NOMO-1 treated with DMSO at 0.1 percent for 48 hours (cell line): ENCODE results near the gene DAB2IP.
A peak's percentile ranks its signal among the peaks of the same experiment; 100 is the strongest.

Source experiments
- DNase-seq: peaks from one replicate; lab custom pipeline; 2025; ENCODE audit not compliant: unreplicated experiment; lab: John Stamatoyannopoulos, UW

Gene DAB2IP

DNA sequence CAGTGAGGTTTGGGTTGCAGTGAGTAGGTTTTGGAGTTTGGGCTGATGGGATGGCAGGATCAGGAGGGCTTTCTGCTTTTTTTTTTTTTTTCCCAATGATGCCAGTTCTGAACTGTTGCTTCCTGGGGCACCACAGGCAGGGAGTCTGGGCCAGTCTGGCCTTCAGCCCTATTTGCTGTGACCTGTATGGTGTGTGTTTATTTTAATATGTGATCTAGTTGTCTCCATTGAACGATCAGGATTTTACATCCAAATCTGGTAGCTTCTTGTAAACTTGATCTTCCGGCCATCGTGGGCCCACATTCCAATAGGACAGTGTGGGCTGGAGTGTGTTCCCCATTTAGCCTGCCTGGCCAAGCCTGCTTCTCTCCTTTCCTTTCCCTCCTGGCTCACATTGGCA, 25.8 kb upstream of the DAB2IP start:
- no peak for DNase-seq

DNA sequence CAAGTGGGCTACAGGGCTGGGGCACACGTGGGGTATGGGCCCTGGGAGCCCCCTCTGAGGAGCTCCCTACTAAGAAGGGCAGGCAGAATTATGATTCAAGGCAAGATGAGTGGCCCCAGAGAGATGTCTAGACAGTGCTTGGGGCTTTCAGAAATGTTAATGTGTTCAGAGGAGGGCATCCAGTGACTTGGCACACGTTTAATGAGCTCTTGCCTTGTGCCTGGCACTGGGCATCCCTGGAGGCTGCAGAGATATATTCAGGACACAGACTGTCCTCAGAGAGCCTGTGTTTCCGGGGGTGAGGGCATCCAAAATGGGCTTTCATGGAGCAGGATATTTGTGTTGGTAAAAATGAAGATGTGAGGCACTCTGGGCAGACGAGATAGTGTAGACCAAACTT, 25.4 kb upstream of the DAB2IP start:
- DNase-seq = no peak

DNA sequence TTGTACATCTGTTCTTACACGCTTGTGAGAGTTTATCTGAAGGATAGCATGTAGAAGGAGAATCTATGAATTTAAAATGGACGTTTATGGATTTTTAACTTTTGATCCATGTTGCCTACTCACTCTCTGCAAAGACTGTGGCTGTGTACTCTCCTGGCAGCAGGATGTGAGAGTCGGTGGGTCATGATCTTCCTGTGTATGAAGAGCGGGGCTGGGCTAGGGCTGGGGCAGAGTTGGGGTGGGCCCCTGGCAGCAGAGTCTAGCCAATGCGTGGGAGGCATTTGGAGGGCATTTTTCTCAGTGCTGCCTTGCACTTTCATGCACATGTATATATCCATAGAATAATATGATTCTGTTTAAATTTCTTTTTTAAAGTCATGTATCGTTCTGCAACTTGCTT, 24.0 kb upstream of the DAB2IP start:
- DNase-seq = no peak

DNA sequence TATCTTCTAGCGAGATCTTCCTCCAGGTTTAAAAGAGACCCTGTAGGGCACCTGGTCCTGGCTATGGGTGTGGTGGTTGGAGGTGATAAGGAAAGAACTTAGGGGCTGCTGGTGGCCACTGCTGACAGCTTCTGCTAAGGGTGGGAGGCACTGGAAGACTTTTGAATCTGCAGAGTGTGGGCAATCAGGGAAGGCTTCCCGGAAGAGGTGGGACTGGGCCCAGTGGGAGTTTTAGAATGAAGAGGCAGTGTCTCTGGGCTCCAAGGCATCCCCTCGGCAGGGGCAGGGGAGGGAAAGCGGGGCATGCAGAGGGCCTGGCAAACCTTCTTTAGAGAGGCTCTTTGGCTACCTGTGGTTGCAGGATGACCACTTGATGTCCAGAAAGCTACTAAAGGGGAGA, 23.0 kb upstream of the DAB2IP start:
- DNase-seq = no peak

DNA sequence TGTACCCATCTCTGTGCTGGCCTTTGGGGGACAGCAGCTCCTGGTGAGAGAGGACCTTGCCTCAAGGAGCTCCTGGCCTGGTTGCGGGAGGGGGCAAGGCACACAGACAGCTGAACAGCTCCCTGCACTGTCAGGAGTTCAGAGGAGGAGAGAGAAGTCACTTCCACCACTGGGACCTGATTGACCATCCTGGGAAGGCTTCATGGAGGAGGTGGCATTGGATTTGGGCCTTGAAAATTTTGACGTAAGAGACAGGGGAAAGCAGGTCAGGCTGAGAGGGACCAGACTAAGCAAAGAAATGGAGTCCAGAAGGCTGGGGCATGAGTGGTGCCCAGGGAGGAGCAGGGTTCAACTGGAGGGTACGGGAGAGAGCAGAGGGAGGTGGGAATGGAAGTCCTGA, 20.3 kb upstream of the DAB2IP start:
- no peak for DNase-seq

DNA sequence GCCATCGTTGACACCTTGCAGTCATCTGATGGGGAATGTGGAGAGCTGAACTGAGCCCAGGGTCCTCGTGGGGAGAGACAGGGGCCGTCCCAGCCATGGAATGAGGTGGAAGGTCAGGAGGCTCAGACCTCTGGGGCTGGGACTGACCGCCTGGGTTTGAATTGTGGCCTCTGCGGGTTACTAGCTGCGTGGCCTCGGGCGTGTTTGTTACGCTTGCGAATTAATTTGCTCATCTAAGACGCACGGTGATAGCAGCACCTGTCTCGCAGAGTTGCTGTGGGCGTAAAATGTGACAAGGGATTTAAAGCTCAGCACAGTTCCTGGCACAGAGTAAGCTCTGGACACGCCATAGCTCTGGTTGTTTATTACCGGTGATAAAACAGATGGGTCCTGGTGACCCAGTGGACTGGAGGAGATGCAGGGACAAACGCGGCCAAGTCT, 19.4 kb upstream of the DAB2IP start:
- no peak for DNase-seq

DNA sequence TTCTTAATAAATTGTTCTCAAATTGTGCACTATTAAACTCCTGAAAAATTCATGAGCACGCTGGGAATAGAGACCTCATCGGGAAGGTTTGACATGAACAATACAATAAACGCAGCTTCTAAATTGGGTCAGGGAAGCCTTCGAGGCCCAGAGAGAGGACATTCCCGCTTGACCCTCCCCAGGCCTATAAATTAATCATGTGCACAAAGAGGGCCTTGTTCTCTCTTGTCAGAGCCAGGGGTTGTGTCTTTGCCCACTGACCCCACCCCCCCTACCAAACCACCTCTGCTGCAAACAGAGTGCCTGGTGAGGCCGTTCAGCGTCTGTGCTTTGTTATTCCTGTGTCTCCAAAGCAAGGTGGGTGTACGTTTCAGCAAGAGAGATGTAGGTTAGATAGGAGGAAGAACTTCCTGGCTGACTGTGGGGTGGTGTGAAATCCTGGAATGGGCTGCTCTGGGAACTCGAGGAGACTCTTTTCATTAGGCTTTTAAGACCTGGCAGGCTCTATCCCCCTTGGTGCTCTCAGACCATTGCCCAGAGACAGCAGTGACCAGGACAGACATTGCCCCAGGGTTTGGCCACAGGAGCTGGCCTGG, 18.2 kb upstream of the DAB2IP start:
- DNase-seq = no peak

DNA sequence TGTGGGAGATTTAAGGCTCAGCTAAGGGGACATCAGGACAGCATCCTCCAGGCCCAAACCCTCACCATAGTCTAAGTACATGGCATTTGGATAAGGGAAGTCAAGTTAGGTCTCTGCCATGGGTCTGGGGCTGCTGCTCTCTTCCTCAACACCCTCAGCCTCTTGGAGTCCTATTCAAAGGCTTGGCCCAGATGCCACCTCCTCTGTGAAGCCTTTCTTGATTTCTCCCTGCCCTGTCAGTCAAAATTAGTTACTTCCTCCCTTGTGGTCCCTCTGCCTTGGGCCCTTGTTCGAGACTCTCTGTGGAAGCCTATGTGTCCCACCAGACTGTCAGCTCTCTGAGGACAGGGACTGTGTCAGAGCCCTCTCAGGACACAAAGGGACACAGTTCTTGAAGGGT, 17.7 kb upstream of the DAB2IP start:
- no peak for DNase-seq

DNA sequence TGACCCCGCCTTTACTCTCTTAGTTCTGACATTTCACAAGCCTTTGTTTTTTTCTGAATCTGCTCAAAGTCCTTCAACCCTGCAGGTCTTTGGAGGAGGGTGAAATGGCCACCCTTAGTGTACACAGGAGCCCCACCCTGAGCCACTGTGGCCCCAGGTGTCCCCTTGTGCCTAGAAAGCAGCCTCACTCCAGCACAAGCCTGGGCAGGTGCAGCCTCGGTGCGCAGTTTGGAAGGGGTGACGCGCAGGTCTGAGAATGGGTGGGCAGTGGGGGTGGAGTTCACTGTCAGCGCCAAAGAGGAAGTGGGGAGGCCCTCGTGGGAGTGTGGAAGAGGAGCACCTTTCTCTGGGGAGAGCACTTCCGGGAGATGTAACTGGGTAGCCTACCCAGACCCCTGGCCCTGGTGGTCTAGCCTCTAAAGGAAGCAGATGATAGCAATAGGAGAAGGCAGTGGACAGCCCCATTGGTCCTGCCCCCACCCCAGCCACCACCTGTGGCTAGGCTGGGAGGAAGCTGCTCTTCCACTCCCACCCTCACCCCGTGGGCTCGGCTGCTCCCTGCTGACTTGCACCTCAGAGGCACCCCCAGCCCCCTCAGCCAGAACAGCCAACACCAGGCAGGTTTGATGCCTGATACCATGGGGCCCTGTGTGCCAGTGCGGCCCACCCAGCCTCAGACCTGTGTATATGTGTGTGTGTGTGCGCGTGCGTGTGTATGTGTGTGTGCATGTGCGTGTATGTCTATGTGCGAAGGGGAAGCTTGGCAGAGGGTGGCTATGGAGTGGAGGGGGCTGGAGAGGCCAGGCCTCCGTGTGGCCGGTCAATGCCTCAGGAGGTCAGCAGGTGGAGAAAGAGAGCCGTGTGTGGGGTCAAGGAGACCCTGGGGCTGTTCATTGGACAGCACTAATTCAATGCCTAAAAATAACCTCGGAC, 16.8 kb upstream of the DAB2IP start:
- DNase-seq = peak; percentile 21

DNA sequence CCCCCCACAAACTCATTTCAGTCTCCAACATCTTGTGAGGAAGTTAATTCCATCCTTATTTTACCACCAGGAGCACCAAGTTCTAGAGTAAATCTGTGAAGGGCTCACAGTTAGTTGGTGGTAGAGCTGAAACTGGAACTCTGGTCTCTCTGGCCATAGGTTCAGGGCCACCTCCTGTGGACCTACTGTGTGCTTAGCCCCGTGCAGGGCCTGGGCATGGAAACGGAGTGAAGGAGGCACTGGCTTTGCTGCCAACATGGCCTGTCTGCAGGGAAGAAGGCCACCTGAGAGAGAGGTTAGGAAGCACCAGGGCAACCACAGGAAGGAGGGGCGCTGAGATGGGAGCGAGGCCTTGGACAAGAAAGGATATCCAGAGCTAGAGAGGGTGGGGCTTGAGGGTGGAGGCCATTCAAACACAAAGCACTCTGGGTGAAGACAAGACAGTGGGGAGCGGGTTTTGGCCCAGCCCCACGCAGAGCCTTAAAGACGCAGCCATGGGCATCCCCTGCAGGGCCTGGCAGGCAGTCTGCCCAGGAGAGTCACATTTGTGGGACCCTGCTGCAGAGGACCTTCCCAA, 16.0 kb upstream of the DAB2IP start:
- no peak for DNase-seq

DNA sequence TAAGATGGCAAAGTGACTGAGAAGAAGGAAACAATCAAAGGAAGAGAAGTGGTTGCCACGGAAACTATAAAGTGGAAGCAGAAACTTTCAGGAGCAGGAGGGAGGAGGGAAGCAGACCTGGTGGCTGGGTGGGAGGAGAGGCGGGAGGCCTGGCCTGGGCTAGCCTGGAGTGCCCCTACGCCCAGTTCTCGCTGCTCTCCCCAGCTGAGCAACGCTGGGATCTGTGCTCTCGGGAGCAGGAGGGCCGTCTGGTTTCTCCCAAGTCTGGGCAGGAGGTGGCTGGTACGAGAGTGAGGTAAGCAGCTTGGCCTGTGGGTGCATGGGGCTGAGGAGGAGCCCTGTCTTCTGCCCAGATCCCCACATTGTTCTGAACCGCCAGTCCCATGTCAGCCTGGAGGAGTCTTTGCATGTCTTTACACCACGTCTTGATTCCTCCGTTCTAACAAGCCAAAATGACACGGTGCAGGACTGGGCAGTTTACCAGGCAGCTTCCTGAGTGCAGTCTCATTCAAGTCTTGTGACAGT, 15.0 kb upstream of the DAB2IP start:
- DNase-seq = no peak

DNA sequence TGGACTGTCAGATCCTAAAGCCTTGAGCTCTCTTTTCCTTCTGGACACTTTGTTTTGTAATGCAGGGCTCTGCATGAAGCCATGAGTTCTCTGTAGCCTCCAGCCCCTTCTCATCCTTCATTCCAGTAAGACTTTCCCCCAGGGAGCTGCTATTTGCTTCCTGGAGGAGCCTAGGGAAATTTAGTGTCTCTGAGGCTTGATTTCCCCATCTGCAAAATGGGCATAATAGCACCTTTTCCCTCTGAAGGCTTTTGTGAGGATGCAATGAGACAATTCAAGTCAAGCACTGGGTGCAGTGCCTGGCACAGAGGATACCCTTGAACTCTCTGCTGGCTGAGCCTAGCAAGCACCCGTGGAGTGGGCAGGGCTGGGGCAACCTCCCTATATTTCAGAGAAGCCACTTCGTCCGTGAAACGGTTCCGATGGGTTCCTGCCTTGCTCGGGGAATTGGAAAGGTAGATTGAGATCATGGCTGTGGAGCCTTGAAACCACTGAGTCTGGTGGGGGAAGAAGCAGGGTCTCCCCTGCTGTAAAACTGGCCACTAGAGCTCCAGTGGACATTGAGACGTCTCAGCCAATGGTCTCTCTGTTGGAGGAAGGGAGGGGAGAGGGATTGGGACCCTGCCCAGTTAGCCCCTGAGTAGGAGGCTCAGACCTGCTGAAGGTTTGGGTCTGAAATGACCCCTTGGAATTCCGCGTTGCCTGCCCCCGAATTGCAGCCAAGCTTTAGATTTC, 14.3 kb upstream of the DAB2IP start:
- no peak for DNase-seq

DNA sequence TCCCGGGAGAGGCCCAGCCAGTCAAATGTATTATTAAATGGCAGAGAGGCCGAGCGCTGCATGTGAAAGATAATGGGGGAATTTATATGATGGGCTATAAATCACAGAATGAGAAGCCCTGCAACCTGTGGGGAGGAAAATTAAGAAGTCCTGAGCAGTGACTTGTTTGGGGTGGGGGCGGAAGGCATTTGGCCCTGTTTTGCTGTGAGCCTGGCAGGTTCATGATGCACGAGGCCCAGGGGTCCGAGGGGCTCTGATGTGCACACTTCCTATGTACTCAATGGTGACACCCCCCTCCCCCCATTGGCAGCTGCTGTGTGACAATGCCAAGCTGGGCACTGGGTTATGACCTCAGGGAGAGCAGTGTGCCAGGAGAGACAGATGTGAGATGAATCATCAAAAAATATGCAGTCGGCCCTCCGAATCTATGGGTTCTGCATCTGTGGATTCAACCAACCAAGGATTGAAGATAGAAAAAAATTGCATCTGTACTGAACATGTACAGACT, 13.7 kb upstream of the DAB2IP start:
- DNase-seq = no peak

DNA sequence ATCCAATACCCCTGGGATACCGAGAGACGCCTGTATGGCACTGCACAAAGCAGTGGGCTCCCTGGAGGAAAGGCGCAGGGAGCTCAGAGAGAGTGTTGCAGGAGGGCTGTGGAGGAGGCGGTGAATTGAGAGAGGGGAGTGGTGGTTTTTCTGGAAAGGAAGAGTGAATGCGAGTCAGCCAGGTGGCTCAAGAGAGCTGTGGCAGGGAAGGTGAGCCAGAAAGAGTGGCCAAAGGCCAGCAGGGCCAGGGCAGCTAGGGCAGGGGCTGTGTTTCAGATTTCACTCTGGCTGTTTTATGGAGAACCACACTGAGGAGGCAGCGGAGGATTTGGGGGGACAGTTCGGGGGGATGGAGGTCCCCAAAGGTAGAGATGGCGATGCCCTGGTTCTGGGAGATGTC, 13.0 kb upstream of the DAB2IP start:
- DNase-seq = no peak

DNA sequence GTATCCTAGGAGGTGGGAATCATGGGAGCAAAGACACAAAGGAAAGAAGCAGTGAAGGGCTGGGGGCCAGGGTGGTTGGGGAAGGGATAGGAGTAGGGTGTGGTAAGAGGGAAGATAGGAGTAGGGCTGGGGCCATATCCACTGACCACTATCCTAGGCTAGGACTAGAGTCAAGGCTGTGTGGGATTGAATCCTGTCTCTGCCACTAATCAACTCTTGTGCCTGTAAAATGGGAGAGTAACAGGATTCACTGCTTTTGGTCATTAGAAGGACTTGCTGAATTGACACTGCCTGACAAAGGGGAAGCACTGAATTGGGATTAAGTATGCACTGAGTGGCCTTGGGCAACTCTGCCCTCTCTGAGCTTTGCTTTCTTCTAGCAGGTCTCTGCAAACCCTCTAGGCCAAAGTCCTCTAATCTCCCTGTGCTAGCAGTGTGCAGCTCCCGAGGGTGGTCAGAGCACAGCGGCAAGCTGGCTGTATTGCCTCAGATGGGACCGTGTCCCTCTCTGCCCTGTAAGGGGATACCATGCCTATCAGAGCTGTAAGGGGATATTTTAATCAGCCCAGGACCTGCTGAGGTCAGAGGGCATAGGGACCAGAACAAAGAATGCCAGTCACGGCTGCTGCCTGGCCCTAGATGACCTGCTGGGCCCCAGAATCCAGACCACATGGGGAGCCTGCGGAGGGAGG, 12.4 kb upstream of the DAB2IP start:
- DNase-seq = no peak

DNA sequence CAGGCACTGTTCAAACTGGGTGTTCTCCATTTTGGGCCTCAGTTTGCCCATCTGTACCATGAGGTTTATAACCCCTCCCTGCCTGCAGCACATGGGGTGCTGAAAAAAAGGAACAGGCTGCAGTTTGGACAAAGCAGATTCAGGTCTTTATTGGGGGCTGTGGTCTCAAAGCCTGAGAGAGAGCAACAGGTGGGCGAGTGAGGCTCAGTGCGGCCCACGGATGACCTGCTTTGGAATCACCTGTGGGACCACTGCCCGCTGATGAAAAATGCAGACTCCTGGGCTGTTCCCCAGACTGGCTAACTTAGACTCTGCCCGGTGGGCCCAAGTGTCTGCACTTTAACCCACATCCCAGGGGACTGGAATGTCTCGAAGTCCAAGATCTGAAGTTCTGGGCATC, 11.8 kb upstream of the DAB2IP start:
- DNase-seq = no peak

DNA sequence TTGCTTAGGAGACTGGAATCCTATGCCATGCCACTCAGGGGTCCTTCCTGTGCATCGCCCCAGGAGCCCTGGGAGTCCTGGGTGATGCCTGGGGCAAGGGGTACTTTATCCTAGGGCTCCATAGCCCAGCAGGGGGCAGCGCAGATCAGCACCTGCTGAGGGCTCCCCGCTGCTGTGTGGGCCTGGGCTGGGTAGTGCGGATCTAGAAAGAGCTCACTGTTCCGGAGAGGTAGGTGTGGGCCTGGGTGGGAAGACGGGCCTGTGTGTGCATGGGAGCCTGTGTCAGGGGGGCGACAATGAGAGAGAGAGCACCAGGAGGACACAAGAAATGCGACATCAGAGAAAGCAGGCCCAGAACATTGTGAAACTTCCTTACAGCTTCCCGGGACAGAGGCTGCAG, 11.4 kb upstream of the DAB2IP start:
- DNase-seq = peak; percentile 46

DNA sequence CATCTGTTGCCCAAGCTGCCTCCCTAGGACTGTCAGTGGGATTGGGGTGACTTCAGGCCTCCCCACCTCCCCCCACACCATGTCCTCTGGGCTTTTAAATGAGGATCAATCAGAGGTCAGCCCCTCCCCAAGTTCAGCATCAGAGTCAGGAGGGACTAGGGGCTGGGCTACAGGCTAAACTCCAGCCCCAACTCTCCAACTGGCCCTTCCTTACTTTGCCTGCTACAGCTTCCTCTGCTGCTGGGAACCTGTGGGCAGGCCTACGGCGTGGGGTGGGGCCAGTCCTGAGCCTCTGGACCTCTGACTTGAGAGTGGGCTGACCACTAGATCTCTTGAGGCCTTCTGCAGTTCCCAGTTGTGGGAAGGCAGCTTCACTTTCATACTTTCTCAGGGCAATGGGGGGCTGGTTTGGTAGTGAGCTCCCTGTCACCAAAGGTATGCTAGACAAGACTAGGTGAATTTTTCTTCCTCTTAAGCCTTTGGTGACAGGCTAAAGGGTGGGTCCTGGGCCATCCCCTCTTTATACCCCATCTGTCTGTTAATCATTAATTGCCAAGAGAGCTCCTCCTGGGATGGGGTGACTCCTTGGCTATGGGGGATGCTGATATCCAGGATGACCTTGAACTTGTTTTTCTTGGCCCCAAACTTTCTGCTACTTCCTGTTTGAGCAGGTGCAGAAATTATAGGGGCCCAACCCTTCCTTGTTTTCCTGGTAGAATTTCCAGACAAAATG, 10.8 kb upstream of the DAB2IP start:
- DNase-seq = no peak

DNA sequence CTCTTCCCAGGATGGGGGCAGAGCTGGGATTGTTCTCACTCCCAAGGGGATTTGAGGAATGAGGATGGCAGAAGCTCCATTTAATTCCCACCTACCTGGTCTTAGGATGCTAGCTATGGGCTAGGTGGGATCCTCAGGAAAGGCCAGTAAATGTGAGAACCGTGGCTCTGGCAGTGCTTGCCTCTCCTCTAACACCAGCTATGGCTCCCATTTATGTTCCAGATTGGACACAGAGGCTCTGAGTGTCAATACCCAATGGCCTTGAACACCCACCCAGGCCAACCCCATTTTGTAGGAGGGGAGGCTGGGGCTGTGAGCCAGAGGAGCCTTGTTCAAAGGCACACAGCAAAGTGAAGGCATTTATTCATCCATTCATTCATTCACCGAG, 10.2 kb upstream of the DAB2IP start:
- DNase-seq = no peak

DNA sequence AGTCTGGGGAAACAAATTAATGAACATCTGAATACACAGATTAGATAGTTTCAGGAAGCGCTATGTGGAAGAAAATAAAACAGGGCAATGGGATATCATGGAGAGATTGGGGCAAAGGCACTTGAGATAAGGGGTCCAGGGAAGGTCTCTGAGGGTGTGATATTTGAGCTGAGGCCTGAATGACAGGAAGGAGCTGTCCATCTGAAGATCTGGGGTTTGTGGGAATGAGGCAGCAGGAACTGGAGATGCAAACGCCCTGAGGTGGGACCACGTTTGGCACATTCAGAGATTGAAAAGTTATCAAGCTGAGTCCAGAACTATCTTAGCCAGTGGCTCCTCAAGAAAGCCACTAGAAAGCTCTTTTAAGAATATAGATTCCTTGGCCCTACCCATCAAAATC, 8.7 kb upstream of the DAB2IP start:
- DNase-seq = no peak
